HG03457 (cell line): ENCODE results near the gene KRT7.

Experiments
- ATAC-seq: cut with Tn5 transposase; IDR thresholded peaks from one replicate; pipeline ENCODE4 v1.9.1; 2021; ENCODE audit warnings: moderate number of reproducible peaks; ENCODE audit not compliant: unreplicated experiment

KRT7 gene

DNA sequence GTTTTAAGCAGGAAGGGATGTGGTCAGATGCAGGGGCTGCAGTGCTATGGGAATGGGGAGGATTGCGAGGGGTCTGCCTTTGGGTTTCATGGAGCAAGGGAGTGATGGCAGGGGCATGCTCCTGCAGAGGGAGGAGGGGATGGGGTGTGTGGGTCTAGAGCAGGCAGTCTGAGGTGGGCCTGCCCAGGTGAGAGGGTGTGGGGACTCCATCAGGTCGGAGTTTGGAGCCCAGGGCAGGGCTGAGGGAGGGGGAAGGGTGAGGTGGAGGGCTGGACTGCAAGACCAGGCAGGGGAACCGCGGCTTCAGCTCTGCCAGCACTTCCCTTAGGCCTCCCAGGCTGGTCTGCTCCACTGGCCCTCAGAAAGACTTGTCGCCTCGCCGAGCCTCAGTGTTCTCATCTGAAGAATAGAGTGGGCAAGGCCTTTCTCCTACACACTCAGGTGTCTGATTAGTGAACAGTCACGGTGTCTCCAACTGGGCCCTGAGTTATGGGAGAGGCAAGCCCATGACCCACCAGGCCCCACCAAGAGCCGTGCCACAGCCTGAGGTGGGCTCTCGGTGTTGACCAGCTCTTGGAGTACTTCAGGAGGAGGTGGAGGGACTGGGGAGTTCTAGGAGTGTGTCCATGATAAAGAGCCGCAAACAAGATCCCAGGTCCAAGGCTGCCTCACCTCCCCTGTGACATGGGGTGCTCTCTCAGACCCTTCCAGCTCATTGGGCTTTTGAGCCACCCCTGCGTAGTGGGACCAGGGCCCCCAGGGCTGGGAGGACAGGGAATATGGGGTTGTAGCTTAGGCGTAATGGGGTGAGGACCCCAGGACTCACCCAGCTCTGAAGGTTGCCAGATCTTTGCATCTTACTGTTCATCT lies 21.1 kb upstream of the KRT7 start:
- ATAC-seq: no peak

DNA sequence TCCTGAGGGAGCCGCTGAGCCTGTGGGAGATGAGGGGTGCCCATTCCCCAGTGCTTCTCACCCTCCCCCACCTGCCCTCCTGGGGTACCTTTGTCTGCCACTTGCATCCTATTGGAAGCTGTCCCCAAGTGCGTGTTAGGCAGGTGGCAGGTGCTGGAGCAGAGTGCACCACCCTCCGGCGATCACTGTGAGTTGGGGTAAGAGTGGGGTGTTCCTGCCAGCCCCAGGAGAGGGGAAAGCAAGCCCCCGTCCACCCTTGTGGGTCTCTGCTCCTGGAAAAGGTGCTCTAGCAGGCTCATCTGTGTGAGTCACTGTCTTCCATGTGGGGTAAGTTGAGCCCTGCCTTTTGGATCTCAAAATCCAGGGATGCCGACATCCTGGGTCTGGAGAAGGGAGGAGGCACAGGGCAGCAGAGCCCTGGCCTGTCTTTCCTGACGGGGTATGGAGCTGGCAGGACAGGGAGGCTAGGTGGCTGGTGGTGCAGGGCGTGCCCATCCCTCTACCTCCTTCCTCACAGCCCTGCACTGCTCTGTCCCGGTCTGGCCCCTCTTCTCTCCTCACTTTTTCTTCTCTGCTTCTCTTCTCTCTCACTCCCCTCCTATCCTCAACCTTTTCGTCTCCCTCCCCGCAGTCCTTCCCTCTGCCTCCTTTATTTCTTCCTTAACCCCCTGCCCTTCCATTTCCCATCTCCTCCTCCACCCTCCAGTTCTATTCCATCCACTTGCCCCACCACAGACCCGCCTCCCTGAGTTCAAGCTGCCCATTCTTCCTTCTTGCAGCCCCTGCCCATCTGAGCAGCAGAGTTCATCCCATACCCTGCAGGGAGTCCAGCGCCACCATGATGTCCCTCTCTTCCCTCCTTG lies 20.1 kb upstream of the KRT7 start:
- no peak for ATAC-seq

DNA sequence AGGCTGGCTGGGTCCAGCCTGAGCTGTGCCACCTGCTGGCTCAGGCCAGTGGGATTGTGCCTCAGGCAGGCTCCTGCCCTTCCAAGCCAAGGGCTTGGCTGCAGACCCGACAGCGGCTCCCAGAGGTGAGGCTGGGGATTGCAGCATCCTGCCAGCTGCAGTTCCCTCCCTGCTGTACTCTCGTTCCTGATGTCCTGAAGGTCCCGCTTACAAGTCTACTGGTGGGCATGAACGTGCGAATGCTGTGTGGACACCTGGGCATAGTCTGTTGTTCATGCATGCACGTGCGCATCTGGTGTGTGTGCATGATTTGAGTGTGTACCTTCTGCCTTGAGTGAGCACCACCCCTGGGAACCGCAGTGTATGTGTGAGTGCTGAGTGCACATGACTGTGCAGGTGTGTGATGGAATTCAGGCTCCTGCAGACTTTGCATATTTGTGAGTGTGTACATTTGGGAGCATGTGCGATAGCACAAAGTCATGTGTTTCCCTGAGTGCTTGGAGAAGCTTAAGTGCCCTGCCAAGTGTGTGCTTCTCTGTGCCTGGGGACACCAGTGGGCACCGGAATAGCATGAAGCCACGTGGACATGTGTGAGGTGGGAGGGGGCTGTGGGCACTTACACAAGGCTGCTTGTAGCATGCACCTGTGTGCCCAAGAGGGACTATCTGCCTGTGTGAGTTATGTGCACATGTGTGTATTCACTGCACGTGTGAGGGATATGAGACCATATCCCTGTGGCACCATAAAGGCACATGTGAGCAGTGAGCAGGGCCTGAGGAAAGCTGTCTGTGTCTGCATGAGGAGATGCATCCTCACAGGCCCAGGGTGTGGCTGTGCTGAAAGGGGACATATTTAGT lies 19.3 kb upstream of the KRT7 start:
- no peak for ATAC-seq

DNA sequence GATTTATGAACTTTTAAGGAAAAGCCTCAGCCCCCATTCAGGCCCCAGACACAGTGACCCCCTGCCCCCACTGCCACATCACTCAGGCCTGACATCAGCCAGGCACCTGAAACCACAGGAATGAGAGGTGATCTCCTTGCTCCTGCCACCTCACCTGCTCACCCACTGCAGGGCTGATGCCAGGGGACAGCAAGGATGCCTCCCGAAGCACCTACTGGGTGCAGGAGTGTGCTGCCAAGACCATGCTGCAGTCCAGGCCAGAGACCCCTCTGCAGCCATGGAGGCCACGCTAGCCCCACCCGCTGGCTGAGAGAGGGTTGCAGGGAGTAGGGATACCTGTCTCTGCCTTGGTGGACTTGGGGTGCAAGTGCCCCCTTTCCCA lies 18.6 kb upstream of the KRT7 start:
- ATAC-seq: no peak

DNA sequence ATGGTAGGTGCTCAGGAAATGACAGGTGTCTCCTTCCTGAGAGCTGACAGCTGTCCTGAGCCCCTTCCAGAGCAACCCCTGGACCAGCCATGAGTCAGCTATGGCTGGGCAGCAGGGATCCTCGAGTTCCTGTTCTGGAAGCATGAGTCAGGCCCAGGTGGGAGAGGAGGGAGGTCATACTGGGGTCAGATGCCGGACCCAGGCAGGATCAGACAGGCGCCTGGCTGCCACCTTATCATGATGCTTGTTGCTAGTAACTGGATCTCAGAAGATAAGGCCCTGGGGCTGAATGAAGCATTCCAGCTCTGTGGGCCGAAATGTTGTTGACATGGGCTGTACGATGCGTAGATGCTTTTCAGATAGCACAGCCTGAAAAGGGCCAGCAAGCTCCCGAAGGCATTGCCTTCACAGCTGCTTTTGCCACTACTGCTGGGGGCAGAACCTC lies 17.4 kb upstream of the KRT7 start:
- no peak for ATAC-seq

DNA sequence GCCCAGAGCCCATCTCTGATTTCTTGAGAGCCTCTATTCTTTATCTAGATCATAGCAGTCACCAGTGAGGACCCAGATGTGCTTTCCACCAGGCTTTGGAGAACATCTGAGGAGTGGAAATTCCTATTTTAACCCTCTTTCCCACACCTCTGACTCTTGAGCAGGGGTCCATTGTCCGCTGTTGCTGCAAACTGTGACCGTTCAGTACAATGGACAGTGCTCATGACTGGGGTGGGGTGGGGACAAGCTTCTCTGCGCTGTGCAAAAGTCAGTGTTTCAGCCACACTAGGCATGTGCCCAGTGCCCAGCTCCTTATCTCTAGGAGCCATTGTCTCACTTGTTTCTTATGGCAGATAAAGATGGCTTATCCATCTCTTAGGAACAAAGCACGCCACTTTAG lies 16.9 kb upstream of the KRT7 start:
- ATAC-seq: no peak

DNA sequence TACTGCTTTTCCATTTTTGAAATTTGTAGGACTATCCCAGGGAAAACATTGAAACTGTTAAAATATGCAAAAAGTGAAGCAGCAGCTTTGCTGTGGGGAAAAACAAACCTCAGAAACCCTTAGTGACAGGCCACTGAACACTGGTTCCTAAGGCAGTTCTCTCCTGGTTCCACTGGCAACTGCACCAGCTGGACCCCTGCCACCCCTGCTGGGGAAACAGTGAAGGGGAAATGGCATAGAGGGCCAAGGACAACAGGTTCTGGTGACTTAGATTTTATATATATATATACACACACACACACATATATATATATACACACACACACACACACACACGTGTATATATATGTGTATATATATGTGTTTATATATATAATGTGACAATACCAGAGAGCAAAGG lies 16.2 kb upstream of the KRT7 start:
- no peak for ATAC-seq

DNA sequence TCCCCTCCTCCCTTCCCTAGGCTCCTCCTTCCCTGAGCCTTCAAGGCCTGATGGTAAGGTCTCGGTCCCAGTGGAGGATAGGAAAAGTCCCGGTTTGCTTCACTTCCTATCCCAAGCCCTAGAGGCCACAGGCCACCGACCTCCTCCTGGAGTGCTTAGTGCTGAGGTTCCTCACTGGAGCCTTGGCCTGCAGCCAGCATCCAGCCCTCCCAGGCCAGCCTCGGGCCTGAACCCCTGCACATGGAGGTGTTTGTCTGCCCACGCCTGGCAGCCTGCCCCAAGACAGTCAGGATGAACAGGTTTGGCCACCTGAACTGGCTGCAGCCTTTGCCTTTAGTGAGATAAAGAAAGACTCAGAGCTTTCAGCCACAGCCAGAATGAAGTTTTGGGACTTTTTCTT lies 15.8 kb upstream of the KRT7 start:
- ATAC-seq: no peak

DNA sequence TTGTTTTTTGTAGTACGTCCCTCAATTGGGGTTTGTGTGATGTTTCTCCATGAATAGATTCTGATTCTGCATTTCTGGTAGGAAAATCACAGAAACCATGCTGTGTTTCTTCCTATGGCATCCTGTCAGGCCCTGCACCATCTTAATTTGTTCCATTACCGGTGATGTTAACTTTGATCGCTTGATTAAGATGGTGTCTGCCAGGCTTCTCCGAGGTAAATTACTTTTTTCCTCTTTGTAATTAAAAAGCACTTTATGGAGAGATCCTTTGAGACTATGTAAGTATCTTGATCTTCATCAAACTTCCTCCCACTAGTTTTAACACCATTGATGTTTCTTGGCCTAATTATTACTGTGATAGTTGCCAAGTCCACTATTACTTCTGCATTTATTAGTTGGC lies 15.0 kb upstream of the KRT7 start:
- ATAC-seq: no peak

DNA sequence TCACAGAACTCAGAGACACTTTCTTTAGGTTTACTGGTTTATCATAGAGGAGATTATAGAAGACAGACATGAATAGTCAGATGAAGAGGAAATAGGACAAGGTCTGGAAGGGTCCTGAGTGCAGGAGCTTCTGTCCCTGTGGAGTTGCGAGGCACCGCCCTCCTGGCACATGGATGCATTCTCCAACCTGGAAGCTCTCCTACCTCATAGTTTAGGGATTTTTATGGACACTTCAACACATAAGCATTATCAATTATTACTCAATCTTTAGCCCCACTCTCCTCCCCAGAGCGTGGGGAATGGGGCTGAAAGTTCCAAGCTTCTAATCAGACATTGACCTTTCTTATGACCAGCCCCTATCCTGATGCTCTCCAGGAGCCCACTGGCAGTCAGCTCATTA lies 12.6 kb upstream of the KRT7 start:
- no peak for ATAC-seq

DNA sequence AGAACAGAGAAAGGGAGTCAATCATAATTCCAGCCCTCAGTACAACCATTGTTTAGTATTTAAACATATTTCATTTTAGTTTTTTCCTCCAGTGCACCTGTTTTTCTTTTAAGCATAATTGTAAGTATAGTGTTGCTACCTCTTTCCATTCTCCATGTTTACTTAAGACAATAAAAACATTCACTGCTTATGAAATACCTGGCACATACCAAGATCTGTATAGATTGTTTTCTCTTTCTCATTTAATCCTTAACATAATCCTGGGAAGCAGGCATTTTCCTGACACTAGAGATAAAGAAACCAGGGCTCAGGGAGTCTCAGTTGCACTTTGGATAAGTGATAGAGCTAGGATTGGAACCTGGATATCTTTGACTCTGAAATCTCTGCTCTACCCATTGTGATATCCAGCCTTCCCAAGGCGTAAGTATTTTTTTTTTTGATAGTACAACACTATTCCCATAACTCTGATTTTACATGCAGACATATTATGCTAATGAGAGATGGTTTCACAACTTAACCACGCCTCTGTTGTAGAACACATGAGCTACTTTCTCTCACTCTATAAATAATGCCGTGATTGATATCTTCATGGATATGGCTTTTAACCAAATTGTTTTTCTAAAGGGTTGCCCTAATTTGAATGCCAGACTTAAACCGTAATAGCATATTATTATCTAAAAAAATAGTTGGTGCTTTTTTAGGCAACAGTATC lies 11.8 kb upstream of the KRT7 start:
- no peak for ATAC-seq

DNA sequence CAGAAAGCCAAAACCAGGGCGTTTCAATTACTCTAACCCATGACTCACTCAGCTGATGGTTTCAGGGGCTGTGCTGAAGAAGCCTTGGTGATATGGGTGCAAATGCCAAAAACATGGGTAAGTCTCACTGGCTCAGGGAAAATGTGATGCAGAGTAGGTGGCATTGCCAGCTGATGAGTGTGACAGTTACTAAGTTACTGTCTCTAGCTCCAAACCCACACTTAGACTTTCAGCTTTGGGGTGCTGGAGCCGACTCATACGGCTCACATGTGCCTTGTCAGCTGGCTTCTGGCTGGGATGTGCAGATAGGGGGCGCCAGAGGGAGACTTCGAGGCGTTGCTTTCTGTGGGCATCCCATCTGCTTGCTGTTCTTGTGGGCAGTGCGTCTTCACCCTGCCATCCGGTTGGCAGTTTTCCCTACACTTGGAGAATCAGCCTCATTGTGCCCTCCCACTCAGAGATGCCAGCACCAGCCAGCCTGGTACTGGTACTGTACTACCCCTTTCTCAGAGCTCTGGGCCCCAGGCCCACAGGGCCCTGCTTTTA lies 11.1 kb upstream of the KRT7 start:
- ATAC-seq: no peak

DNA sequence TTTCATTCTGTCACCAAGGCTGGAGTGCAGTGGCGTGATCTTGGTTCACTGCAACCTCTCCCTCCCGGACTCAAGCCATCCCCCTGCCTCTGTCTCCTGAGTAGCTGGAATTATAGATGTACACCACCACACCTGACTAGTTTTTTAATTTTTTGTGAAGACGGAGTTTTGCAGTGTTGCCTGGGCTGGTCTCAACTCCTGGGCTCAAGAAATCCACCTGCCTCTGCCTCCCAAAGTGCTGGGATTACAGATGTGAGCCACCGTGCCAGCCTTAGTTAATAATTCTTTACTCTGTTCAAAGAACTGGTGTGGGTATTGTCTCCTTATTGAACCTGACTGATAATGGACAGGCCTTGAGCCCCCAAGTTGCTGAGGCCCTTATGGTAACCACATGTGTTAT lies 10.4 kb upstream of the KRT7 start:
- ATAC-seq: no peak

DNA sequence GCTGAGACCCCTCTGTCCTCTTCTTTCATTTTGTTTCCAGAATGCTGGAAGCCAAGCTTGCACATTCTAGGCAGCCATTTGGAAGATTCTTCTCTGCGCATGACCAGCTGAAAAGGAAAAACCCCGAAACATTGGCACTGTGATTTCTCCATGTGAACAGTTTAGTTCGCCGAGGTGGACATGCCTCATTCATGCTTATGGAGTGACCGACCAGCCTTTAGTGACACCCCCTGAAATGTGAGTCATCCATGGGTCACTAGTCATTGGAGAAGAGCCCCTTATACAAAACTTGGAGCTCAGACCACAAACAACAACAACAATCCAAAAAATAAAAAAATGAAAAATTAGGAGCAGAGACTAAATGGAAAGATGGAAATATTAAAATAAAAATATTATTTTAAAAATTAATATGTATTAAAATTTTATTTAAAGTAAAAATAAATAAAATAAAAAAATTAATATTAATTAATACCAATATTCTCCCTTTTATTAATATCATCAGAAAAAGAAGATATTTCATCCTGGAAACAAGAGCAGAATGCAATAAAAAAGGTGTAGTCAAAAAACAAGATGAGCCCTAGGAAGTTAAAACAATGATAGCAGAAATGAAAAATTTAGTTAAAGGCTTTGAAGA lies 9.5 kb upstream of the KRT7 start:
- no peak for ATAC-seq

DNA sequence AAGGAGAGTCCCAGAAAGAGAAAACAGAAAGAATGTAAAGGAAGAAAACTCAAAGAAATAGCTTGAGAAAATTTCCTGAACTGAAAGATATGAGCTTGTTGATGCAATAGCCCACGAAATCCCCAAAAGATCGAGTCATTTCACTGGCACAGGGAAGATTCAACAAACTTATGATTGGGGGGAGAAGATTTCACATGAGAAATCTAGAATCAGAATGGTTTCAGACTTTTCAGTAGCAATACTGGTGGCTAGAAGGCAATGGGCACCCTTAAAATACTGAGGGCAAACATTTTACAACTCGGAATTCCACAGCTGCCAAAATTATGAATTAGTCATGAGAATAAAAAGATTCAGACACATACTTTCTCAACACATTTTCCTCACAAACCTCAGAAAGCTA lies 8.9 kb upstream of the KRT7 start:
- ATAC-seq: no peak

DNA sequence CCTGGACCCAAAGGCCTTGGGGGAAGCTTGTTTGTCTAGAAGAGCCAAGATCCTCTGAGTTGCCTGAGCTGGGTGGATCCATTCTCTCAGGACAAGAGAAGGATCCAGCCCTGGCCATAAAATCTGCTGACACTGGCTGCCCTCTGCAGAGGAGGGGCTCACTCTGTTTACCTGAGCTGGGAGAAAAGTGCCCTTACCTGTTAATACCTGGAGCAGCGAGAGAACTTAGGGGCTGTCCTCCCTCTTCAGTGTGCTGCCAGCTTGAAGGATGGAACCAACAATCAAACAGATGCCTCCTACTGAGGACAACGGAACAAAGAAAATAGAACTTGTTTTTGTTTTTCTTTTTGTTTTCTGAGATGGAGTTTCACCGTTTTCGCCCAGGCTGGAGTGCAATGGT lies 7.3 kb upstream of the KRT7 start:
- ATAC-seq: no peak

DNA sequence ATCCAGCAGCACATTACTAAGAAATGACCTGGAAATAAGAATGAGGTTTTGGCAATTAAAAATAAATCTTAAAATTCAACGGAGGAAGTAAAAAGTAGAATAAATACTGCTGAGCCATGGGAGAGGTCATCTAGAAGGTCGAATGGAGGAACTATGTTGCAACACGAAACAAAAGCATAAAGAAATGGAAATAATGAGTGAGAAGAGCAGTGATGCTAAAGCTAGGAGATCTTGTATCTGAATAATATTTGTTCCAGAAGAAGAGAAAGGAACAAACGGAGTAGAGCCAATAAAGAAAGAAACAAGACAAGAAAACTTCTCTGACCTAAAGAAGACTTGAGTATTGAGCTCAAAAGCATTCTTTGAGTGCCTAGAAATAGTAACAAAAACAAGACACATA lies 6.6 kb upstream of the KRT7 start:
- ATAC-seq: no peak

DNA sequence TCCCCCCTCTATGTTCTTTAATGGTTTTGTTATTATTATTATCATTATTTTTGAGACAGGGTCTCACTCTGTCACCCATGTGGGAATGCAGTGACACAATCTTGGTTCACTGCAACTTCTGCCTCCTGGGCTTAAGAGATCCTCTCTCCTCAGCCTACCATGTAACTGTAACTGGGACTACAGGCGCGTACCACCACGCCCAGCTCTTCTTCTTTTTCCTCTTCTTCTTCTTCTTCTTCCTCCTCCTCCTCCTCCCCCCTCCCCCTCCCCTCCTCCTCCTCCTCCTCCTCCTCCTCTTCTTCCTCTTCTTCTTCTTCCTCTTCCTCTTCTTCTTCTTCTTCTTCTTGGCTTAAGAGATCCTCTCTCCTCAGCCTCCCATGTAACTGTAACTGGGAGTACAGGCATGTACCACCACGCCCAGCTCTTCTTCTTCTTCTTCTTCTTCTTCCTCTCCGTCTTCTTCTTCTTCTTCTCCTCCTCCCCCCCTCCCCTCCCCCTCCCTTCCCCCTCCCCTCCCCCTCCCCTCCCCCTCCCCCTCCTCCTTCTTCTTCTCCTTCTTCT lies 5.4 kb upstream of the KRT7 start:
- ATAC-seq: no peak

DNA sequence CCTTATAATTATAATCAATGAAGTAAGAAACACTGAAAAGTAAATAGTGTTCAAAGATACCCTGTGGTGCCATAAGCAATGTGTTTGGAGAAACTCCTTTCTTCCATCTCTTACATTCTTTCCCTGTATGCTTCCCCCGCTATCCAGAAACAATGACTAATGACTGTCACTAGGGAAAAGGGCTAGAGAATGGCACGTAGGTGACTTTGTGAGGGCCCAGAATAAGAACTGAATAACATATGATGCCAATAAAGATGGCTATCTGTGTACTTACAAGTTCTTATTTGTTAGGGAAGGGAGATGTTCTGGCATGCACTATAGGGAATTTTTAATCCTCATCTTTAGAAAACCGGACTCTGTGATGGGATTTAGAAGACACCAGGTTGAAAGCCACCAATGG lies 4.7 kb upstream of the KRT7 start:
- no peak for ATAC-seq

DNA sequence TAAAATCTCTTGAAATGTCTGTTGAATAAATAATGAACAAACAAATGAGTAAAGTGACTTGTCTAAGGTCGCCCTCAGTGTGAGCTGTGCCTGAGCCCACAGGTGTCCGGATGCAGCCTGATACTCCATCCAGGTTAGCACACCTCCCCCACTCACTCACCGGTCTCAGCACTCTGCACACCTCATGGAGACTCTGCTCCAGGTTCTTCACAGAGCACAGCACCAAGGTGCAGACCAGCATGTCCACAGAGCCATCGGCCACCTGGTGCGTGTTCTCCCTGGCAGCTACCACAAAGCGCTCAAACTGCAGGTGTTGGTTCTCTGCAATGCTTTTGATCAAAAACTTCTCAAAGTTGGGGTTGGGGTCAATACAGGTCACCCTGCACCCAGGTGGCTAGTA lies 4.1 kb upstream of the KRT7 start:
- ATAC-seq: no peak
